LNCaP clone FGC (cell line): ENCODE measurements around the gene NEB.

Experiments used
- DNase-seq: peaks from one replicate; pipeline ENCODE4 v3.0.0-alpha.2; 2011; ENCODE audit warnings: low read depth
- H3K4me3 ChIP-seq: 2 replicates; pipeline ENCODE4 v1.5.1; 2011; ENCODE audit warnings: mild to moderate bottlenecking, low read depth, low read length, control low read depth
- CTCF ChIP-seq: IDR thresholded peaks from 2 replicates; pipeline ENCODE4 v1.5.1; 2012; ENCODE audit warnings: mild to moderate bottlenecking; ENCODE audit not compliant: control insufficient read depth, insufficient read depth; ENCODE audit errors: extremely low read depth

The NEB gene

GRCh38 chr2:151459358-151459757, 274.9 kb downstream of the NEB start:
- no peak for TF ChIP-seq CTCF
- H3K4me3 ChIP-seq, result no peak overlapping the region
- DNase-seq, result no peak

- DNase-seq, result no peak
- no peak for TF ChIP-seq CTCF
- no peak overlapping the region for H3K4me3 ChIP-seq
These were observed 295.1 kb downstream of the NEB start for GRCh38 chr2:151439127-151439526.

GRCh38 chr2:151438506-151438905, 295.8 kb downstream of the NEB start:
- DNase-seq, result no peak
- no peak overlapping the region for H3K4me3 ChIP-seq
- no peak for TF ChIP-seq CTCF

- DNase-seq, result no peak
- TF ChIP-seq CTCF, result peak; percentile 41
- no peak overlapping the region for H3K4me3 ChIP-seq
These were observed 296.6 kb downstream of the NEB start for GRCh38 chr2:151437630-151438029.
